Neural progenitor cell (in vitro differentiated cells): ENCODE data around the gene GNAQ.

Source experiments
- EZH2 ChIP-seq: fragments of 200-600 bp; sonication (generic); IDR thresholded peaks from 2 replicates; pipeline ENCODE4 v1.6.1; 2017; ENCODE audit warnings: antibody characterized with exemption, mild to moderate bottlenecking, moderate library complexity
- TF ChIP-seq, protein P1 (sequence below): fragments of 200-600 bp; sonication (generic); IDR thresholded peaks from 2 replicates; pipeline ENCODE4 v1.5.1; 2017; ENCODE audit warnings: antibody characterized with exemption, mild to moderate bottlenecking

DNA sequence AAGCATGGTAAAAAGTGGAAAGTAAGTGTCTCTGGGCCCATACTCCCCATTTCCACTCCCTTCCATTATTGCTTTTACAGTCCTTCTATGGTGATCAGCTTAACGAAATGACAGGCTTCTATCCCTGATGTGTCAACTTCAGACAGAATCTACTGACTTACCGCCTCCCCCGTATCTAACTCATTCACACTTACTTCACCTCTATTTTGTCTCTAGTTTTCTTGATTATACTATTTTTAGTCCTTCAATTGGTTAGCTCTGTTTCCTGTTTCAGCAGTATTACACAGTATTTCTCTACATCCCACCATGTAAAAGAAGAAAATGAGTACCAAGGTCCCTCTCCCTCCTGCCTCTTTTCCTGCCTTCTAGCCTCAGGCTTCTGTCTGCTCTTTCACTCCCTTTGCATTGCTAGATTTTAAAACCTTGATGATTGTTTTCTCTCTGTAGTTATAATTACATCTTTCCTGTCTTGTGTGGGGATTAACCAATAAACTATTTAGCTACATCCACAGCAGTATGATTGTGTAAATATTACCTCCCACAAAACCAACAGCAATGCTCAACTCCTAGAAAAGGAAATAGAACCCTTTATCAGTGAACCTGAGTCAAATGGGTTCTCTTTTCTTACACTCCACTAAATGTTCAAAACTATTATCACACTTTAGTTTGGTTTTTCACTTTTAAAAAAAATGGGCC lies 53.4 kb downstream of the GNAQ start:
- TF ChIP-seq, protein P1, sequence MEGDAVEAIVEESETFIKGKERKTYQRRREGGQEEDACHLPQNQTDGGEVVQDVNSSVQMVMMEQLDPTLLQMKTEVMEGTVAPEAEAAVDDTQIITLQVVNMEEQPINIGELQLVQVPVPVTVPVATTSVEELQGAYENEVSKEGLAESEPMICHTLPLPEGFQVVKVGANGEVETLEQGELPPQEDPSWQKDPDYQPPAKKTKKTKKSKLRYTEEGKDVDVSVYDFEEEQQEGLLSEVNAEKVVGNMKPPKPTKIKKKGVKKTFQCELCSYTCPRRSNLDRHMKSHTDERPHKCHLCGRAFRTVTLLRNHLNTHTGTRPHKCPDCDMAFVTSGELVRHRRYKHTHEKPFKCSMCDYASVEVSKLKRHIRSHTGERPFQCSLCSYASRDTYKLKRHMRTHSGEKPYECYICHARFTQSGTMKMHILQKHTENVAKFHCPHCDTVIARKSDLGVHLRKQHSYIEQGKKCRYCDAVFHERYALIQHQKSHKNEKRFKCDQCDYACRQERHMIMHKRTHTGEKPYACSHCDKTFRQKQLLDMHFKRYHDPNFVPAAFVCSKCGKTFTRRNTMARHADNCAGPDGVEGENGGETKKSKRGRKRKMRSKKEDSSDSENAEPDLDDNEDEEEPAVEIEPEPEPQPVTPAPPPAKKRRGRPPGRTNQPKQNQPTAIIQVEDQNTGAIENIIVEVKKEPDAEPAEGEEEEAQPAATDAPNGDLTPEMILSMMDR, result no peak
- TF ChIP-seq EZH2, result no peak
